EL (cell line): Measurements from ENCODE around the gene DNLZ.
A peak's percentile ranks its signal among the peaks of the same experiment; 100 is the strongest.

Experiments
- DNase-seq: peaks from one replicate; pipeline ENCODE4 v3.0.0-alpha.2; 2016

Gene DNLZ

GRCh38 chr9:136313111-136314055, 50.2 kb downstream of the DNLZ start:
- no peak for DNase-seq

- peak; percentile 64 for DNase-seq
Measured at GRCh38 chr9:136312436-136312835, 51.1 kb downstream of the DNLZ start.

GRCh38 chr9:136312009-136312375, 51.6 kb downstream of the DNLZ start:
- no peak for DNase-seq

- no peak for DNase-seq
Measured at GRCh38 chr9:136311051-136312008, 52.2 kb downstream of the DNLZ start.

GRCh38 chr9:136310273-136311030, 53.1 kb downstream of the DNLZ start:
- DNase-seq = no peak

- DNase-seq = no peak
Measured at GRCh38 chr9:136309806-136310220, 53.7 kb downstream of the DNLZ start.
